ENCODE results near the gene CDK18. TPM values are rescaled to one million over a fixed set of nuclear protein-coding genes. Genes with fewer than 3 reads are reported as not detected.

The CDK18 gene
- total and polyA plus RNA-seq, 2 of the 8 experiments (the other 6 are each of a cell fraction or from before 2014, with no cell fraction given), result 31.2 to 44.0 TPM

GRCh38 chr1:205516362-205516761 is 11.9 kb downstream of the CDK18 start:
- Histone ChIP-seq H3K23me2 (ENCODE audit: low read depth, low read length) (no peaks in the 10 kb centered on the region), H3K79me2 (ENCODE audit: control insufficient read depth in 1 of 2, insufficient read depth in 2 of 2, low read length in 2 of 2) (peaks cover 0 to 3% of the 10 kb centered on the region in 2 experiments; a peak in 1 of 4 replicates), H2BK15ac (ENCODE audit: low read length) (no peak overlapping the region), H3K36me3 (ENCODE audit: control insufficient read depth in 2 of 4, insufficient read depth in 4 of 4, low read length in 3 of 4) (no peaks in the 10 kb centered on the region), H4K91ac (replicated peaks; ENCODE audit: insufficient read length, low read length) (no peak overlapping the region), H3K27ac (ENCODE audit: low read depth, low read length) (no peak overlapping the region), H3K4ac (replicated peaks; ENCODE audit: insufficient read length, low read depth, low read length) (no peak overlapping the region), H3K4me3 (ENCODE audit: extremely low read depth in 1 of 4, insufficient read depth in 2 of 4, low read depth in 3 of 4, low read length in 4 of 4) (no peak overlapping the region), H3K18ac (ENCODE audit: extremely low read depth, low read length) (no peak overlapping the region), H3K14ac (ENCODE audit: insufficient read length) (no peak overlapping the region), H3K23ac (ENCODE audit: insufficient read length) (no peak overlapping the region), H3K4me1 (replicated peaks in 1 of 4; ENCODE audit: control insufficient read depth in 3 of 4, insufficient read depth in 4 of 4, low read length in 3 of 4) (peaks cover 8 to 31% (median 22%) of the 10 kb centered on the region in 4 experiments), H4K5ac (ENCODE audit: insufficient read length, low read depth, low read length) (no peak overlapping the region), H3K9ac (replicated peaks in 1 of 4; ENCODE audit: extremely low read depth in 1 of 4, low read depth in 3 of 4, low read length in 3 of 4) (no peak overlapping the region), H2AK5ac (ENCODE audit: low read depth, low read length) (no peak overlapping the region), H3K79me1 (ENCODE audit: low read depth, low read length) (peaks cover 24% of the 10 kb centered on the region), H3K27me3 (replicated peaks in 1 of 4; ENCODE audit: control insufficient read depth in 3 of 4, extremely low read depth in 1 of 4, insufficient read depth in 3 of 4, low read length in 3 of 4) (no peaks in the 10 kb centered on the region), H2BK120ac (replicated peaks; ENCODE audit: low read depth, low read length) (no peak overlapping the region), H2BK20ac (ENCODE audit: low read length) (no peak overlapping the region), H3K56ac (replicated peaks; ENCODE audit: insufficient read length, low read depth, low read length) (no peak overlapping the region), H4K8ac (ENCODE audit: extremely low read depth, insufficient read depth, low read length) (no peak overlapping the region; the same call in 1 of the 2 replicates), H2BK5ac (ENCODE audit: low read depth, low read length) (no peak overlapping the region), H2AFZ (ENCODE audit: low read length) (no peak overlapping the region), H4K20me1 (replicated peaks in 1 of 2; ENCODE audit: control insufficient read depth in 1 of 2, insufficient read depth in 2 of 2, low read length in 2 of 2) (peaks cover 5 to 7% of the 10 kb centered on the region in 2 experiments), H3K4me2 (ENCODE audit: insufficient read depth in 1 of 2, low read depth in 2 of 2, low read length in 2 of 2) (no peak overlapping the region), H3K9me3 (ENCODE audit: insufficient read depth in 2 of 2, low read depth in 1 of 2, low read length in 1 of 2) (no peaks in the 10 kb centered on the region), H2BK12ac (ENCODE audit: low read depth, low read length) (peak overlapping the region; percentile 56; the same call in 1 of the 2 replicates)
- FAIRE-seq, result no peak
- 87% methylated on average over 4 of the region's 4 CpGs; no CpG with 5 or more reads in 1 of the 2 experiments for WGBS, 2 experiments (ENCODE audit: extremely low coverage in 1 of 2, insufficient coverage in 1 of 2, insufficient read length in 1 of 2, insufficient replicate concordance in 2 of 2, low coverage in 1 of 2, low lambda C conversion rate in 2 of 2, missing lambda C conversion rate in 1 of 2)
- ChIA-PET POLR2A (ENCODE audit: partially characterized antibody) (interaction anchor here (0.9 to 3.5 kb wide), 4 partner anchors 11 to 180 kb away, joined by 3 to 16 read pairs (median 8); partner anchors contain the start of gene CDK18), CTCF (ENCODE audit: partially characterized antibody) (interaction anchor here (1.0 to 47.3 kb wide), 5 partner anchors 1 to 246 kb away, joined by 3 to 1626 read pairs (median 5); partner anchors contain the start of gene CDK18)
- TF ChIP-seq CREB1 (IDR thresholded peaks at IDR 0.05) (no peak), CTCF (IDR thresholded peaks at IDR 0.05; ENCODE audit: control extremely low read depth in 1 of 3, insufficient read depth in 1 of 3, low read depth in 1 of 3, low read length in 3 of 3) (no peak), SAP30 (IDR thresholded peaks at IDR 0.05; ENCODE audit: insufficient read depth, insufficient replicate concordance, low read length) (no peak), ATF3 (IDR thresholded peaks at IDR 0.05; ENCODE audit: insufficient read depth, low read depth, low read length) (no peak), TAF7 (optimal IDR thresholded peaks at IDR 0.05; ENCODE audit: borderline replicate concordance, low read depth, low read length) (no peak), CTBP2 (IDR thresholded peaks at IDR 0.05; ENCODE audit: borderline replicate concordance, insufficient read depth, insufficient read length, low read length) (no peak), SUZ12 (IDR thresholded peaks at IDR 0.05; ENCODE audit: low read length) (no peak), EZH2 (IDR thresholded peaks at IDR 0.05; ENCODE audit: low read depth, low read length, severe bottlenecking) (no peak), FOSL1 (IDR thresholded peaks at IDR 0.05; ENCODE audit: insufficient read depth, low read depth, low read length) (no peak), RXRA (IDR thresholded peaks at IDR 0.05; ENCODE audit: insufficient read depth, low read depth, low read length) (no peak)
- no peak for DNase-seq (ENCODE audit: low read depth in 1 of 2, low spot score in 2 of 2)
